Stimulated activated CD4-positive, alpha-beta T cell treated with anti-CD3 and anti-CD28 coated beads, Interleukin-4, amount 100 ng/mL, for 48 hours (primary cell): ENCODE results near the gene GTF3C5.
"Not testable (repeated sequence)": the region's sequence is repeated elsewhere in the genome, so short reads cannot be mapped to it uniquely, and the experiment has no call there.

Experiments
- DNase-seq, 2 donors: peaks; one replicate each; pipeline ENCODE4 v3.0.0-alpha.2; 2020; ENCODE audit warnings: low read depth in 2 of 2

The GTF3C5 gene

DNA sequence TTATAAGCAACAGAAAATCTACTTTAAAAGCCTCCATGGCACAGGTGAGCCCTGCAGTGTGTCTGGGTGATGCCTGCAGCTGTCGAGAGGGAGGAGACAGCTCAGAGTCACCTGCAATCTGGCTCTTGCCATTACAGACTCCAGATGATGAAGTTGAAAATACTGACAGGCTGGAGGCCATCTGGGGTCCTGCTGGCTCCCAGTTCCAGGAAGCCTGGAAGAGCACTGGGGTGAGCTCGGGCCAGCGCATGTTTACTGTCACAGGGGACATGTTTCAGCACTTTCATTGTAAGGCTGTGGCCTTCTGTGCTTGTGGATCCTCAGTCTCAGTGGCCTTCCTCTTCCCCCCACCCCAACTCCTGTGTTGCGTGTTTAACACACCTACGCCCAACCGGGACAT is 59.4 kb downstream of the GTF3C5 start:
- no peak for DNase-seq

DNA sequence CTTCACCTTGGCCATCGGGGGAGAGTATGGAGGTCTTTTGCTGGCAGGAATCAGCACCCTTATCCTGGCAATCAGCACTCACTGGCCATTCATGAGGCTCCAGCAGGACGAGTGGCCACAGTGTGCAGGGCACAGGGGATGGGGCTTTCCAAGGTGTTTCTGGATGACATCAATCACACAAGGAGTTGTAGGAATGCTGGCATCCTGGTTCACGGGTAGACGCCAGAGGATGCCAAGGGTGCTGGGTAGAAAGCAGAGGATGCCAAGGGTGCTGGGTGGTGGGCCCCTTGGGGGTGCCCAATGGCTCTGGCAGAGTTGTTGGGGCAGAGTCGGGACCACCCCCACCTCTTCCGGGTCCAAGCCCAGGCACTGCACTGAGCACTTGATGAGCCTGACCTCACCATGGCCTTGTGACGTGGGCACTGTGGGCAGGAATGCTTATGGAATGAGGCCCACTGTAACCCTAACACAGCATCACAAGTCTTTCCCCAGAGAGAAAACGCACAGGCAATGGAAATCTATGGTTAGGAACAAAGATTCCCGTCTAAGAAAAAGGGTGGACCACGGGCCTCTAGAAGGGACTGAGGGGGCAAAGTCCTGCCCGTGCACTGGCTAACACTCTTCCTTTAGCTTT is 60.1 kb downstream of the GTF3C5 start:
- DNase-seq: no peak

DNA sequence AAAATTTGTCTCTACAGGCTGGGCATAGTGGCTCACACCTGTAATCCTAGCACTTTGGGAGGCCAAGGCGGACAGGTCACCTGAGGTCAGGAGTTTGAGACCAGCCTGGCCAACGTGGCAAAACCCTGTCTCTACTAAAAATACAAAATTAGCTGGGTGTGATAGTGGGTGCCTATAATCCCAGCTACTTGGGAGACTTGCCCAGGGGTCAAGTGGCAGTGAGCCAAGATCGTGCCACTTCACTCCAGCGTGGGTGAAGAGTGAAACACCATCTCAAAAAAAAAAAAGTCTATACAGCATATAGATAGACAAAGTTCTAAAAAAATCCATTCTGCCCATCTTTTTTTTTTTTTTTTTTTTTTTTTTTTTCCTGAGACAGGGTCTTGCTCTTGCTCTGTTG is 63.6 kb downstream of the GTF3C5 start:
- not testable (repeated sequence) for DNase-seq

DNA sequence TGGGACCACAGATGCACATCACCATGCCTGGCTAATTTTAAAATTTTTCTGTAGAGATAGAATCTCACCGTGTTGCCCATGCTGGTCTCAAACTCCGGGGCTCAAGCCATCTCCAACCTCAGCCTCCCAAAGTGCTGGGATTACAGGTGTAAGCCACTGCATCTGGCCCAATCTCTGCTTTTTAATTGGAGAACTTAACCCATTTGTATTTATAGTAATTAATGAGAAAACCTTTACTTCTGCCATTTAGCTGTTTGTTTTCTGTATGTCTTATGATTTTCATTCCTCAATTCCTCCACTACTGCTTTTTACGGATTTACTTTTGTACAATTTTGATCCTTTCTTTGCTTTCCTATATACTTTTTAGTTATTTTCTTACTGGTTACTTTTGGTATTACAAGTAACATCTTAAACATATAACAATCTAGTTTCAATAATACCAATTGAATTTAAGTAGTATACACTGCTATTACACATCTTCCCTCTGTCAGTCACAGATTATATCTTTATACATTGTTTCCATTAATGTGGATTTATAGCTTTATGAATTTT is 64.1 kb downstream of the GTF3C5 start:
- no peak for DNase-seq

DNA sequence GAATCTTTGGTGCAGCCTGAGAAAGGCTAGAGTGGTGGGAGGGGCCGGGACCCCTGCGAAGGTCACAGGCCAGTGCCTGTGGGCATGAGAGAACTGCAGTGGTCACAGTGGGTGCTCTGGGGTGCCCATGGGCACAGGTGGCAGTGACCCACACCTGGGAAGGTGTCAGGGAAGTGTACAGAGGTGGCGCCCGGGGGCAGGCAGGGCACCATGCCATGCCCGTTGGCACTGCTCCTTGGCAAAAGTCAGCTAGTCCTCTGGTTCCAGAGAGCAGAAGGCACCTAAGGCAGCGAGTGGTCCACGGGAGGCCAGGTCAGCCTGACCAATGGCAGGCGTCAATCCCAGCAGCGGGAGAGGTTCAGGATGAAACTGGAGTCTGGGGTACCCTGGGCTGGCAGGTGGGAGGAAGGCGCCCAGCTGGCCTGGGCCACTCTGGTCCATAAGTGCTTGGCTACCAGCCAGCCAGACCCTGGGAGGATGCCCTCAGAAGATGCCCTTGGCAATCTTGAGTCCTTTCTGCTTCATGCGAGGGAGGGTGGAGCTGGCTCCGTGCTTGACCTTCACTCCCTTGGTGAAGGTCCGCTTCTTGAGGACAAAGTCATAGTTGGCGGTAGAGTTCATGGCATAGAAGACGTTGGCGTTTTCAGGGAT is 67.4 kb downstream of the GTF3C5 start:
- DNase-seq: no peak

DNA sequence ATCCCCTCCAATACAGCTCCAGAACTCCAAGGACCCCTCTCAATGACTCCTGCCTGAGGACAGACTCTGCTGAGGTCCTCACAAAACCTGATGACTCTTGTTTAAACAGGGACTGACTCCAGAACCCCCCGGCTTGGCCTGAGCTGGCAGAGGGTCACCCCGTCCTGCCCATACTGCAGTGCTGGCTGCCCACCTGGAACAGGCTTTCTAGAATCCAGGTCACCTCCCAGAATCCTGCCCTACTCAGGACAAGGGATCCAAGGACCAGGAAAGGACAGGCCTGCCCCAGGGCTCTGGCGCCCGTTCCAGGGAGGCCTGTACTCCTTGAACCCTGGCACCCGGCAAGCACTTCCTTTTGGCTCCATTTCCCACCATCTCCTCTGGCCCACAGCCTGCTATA is 68.1 kb downstream of the GTF3C5 start:
- DNase-seq: no peak

DNA sequence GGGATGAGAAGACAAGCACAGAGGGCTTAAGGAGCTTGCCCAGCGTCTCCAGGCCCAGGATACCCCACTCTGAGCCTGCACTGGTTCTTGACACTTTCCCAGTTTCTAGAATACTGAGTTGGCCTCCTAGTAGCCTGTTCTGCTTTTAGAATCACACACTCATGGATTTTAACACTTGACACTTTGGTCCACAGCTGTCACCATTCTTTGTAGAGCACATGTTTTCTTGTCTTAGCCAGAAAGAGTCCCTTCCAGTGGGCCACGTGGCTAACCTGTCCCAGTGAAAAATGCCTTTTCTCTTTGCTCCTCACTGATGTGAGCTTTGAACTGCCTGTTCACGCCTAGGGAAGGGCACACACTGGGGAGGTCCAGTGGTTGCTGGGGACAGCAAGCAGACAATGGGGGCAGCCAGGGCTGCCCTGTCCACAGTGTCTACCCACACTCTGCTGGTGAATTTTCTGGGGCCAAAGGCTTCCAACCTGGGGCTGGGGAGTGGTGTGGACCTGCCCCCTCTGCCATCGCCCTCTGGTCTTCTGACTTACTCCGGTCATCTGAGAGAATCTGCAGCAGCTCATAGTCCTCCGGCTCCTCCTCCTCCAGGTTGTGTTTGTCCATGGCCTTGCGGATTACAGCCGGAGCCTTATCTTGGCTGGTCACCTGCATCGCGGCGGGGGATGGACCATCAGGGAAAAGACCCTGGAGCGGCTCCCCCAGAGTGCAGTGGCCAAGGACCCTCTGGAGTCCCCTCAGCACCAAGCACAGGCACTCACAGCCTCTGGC is 69.1 kb downstream of the GTF3C5 start:
- DNase-seq: no peak

DNA sequence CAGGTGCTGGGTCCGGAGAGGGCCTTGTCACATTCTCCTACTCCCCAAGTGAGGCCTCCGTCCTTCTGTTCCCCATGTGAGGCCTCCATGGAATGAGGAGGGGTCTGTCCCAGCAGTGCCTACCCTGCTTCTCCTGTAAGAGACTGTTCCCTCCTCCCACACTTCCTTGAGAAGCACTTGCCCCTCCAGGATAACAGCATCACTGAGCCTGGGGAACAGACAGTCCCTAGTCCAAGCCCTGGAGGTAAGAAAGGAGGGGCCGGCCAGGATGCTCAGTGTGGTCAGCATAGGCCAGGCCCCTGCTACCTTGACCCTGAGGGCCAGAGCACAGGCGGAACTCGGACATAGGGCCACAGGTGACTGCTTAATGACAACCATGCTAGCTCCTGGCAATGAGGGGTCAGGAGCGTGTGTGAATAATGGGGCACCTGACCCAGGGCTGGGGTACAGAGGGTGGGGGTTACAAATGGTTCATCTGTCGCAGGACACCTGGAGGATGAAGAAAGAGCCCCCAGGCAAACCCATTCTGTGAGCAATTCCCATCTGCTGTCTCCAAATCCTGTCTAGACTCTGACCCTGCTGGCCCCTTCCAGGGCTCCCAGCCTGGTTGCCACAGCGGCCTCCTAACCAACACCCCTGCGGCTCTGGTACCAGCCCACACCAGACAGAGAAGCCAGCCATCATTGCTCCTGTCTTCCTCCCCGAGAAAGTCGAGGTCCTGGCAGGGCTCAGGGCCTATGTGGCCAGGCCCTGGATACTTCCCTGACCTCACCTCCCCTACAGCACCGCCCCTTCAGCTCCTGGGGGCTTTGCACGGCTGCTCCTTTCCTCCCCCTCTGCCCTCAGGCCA is 69.9 kb downstream of the GTF3C5 start:
- DNase-seq: no peak

DNA sequence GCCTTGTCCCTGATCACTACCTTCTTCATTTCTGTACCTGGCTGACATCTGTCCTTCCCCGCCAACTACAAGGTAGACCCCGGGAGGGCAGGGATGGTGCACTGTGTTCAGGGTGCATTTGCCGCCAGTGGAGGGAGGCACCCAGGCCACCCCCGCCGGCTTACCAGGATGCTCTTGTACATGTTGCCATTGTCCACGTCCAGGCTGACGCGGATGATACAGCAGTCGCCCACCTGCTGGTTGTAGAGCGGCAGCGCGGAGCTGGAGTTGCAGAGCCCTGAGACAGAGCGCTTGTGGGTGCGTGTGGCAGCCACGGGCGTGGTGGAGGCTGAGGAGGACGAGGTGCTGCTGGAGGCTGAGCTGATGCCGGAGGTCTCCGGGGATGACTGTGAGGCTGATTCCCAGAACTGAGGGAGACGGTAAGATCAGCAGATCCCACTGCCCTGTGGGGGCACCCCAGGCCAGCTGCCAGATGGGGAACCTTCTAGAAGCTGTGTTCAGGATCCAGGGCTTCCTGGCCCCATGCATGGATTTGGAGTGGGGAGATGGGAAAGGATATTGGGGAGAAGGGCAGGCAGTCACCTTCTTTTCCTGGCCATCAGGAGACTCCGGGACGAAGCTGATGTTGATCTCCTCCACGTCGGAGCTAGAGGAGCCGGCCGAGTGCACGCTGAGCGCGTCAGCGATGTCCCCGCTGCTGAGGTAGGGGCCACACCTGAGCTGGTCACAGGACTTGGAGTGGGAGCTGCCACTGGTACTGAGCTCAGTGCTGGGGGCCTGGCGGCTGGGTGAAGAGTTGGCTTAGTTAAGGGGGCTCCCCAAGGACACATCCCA is 70.8 kb downstream of the GTF3C5 start:
- no peak for DNase-seq

DNA sequence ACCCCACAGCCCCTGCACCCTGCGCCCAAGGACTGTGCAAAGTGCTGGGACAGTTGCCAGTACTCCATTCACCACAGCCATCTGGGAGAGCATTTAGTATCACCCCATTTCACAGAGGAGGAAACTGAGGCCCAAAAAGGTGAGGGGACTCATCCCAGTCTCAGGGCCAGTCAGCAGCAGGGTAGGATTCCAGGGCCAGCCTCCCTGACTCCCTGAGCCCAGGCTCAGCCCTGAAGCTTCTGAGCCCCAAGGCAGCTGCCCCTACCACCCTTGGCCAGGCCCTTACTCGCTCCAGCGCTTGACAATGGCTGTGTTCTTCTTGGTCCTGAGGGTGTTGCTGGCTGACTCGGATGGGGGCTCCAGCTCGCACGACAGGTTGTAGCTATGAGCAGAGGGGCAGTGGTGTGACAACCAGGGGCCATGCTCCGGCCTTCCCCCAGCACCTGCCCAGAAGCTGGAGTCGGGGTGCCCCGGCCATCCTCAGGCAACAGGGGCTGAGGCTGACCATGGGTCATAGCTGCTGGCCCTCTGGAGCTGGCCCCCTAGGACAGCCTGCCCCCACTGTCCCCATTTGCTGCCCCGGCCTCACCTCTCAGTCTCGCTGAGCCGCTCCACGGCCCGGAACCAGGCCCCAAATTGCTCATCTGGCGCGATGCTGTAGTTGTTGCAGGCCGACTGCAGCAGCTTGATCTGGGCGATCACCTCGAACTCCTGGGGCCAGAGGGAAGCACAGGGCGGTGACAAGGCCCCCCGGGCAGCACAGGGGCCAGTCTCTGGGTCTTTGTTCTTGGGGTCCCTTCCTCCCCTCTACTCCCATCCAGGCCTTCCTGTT is 71.6 kb downstream of the GTF3C5 start:
- DNase-seq: no peak

DNA sequence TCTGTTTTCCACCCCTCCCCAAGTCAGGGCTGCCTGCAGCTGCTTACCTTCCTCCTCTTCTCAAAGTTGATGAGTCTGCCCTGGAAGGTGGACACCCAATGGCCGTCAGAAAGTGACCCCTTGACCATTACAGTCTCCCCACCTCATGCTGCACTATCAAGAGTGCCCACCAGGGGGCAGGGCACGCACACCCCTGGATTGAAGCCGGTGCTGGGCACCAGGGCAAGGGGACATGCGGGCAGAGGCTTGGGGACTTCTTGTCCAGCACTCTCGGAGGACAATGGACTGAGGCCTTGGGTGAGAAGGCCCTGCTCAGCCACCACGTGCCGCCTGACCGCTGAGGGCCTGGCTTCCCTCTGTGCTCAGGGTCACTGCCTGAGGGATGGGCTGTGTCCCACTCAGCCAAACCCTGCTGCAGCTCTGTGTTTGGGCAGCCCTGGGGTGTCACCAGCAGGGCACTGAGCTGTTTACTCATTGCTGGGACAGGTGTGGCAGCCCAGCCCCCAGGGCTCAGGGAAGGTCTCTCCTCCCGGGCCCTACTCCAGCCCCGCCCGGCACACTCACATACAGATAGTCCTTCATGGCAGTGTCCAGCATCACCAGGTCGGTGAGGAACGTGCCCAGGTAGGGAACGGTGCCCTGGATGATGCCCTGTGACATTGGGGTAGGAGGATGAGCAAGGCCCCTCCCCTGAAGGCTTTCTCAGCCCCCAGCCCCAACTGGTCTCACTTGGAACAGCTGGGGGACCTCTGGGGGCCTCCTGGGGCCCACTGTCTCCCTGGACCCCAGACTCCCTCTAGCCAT is 72.6 kb downstream of the GTF3C5 start:
- peak in 1 of 2 donors; percentile 45 for DNase-seq

DNA sequence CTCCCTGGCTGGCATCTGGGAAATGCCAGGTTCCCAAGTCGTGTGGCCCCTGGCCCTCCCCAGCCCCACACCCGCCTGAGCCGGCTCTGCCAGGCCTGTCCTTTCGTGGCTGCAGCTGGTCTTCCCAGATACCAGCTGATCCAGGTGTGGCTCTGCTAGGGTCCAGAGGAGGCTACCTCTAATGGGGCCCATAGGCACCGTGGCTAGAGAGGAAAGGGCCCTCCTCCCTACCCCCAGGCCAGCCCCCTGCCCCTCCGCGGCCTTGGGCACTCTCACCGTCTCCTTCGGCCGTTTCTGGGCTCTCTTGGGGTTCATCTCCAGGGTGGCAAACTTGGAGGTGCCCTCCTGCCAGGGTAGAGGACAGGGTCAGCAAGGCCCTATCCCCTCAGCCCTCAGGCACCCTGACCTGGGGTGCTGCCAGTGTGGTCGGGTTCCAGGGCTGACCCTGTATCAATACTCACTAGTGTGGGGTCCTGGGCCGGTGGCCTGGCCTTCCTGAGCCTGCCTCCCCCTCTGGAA is 73.2 kb downstream of the GTF3C5 start:
- DNase-seq: no peak

DNA sequence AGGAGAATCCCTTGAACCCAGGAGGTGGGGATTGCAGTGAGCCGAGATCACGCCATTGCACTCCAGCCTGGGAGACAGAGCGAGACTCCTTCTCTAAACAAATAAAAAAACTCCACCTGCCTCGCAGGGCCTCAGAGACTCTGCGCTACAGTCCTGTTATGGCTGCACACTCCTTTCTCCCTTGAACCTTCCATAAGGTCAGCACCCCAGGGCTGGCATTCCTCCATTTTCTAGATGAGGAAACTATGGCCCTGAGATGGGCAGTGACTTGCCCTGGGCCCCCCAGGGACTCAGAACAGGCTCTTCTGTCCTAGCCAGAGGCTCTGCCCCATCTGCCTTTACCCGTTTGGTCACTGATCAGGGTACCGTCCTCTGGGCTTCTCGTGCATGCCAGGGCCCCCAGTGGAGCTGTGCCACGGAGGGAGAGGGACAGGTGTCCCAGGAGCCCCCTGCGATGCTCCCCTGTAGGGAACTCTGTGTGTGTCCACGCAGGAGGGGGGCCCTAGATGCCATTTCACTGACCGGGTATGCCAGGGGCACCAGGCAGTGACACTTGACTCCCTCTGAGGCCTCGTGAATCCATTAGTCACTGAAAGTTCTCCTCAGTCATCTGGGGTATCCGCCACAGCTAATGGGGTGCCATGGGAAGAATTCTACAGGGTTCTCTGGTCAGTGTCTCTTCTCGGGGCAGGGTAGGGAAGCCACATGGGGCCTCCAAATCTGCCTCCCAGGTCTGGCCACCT is 74.1 kb downstream of the GTF3C5 start:
- DNase-seq: no peak

DNA sequence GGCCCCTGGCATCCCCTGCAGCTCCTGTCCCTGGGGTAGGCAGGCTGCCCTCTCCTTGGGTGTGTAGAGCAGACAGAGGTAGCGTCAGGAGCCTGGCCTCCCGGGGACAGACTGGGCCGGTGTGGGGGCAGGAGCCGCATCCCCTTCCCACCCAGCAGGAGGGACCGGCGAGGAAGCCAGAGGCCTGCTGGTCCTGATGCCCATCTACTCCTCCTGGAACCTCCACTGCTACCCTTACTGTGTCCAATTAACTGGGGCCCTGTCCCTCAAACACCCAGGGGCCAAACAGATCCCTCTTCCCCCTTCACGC is 74.6 kb downstream of the GTF3C5 start:
- DNase-seq: no peak

DNA sequence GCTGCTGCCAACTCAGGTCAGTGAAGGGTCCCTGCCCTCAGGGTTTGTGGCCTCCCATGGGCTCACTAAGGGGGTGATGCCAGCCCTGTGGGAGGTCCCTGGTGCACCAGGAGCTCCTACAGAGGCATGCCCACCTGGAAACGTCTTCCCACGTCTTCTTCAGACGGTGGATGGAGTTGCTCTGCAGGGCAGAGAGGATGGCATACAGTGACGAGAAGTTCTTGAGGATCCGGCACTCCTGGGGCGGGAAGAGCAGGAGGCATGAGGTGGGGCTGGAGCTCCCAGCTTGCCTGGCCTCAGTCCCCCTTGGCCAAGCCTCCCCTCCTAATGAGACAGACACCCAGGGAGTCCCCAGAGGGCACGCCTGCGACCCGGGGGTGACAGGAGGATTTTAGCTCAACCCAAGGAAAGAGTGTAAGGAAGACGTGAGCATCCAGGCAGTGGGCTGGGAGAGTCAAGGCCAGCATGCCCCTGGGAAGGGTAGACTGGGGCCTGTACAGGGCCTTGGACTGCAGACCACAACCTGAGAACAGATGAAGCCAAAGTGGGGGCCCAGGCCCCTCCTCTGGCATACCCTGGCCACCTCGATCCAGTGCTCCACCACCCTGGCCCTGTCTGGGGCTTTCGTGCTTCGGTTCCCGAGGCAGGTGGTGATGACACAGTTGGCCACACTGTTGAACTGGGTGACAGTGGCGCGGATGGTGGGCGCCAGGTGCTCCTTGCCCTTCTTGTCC is 75.9 kb downstream of the GTF3C5 start:
- no peak for DNase-seq

DNA sequence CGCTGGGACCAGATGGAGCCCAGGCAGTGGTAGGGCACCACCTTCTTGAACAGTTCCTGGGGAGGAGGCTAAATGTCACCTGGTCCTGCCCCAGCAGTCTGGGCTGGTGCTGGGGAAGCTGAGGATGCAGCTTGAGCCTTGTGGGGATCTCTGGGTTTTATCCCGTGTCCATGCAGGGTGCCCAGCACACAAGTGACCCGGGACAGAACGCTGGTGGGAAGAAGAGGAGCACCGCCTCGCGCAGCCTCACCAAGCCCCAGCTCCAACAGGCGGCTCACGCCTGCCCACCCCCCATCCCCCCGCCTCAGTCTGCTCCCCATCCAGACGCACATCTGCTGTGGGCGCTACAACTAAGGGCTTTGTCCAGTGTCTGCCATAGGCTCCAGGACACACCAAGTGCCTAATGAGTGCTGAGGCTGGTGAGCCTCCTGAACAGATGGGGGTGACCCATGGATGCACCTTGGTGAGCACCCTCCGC is 76.5 kb downstream of the GTF3C5 start:
- no peak for DNase-seq
